Measurements from ENCODE around the gene PLCH1.

Gene PLCH1

GRCh38 chr3:155367506-155367905, 377.4 kb downstream of the PLCH1 start:
- H3K4me3 ChIP-seq (ENCODE audit: low read depth, low read length): no peak overlapping the region
- TF ChIP-seq CTCF (IDR thresholded peaks at IDR 0.05; ENCODE audit: low read depth, low read length): no peak

- no peak overlapping the region for H3K4me3 ChIP-seq (ENCODE audit: low read depth, low read length)
- no peak for TF ChIP-seq CTCF (IDR thresholded peaks at IDR 0.05; ENCODE audit: low read depth, low read length)
Measured at GRCh38 chr3:155365178-155365783, 379.6 kb downstream of the PLCH1 start.

GRCh38 chr3:155364492-155364891, 380.4 kb downstream of the PLCH1 start:
- no peak overlapping the region for H3K4me3 ChIP-seq (ENCODE audit: low read depth, low read length)
- TF ChIP-seq CTCF (IDR thresholded peaks at IDR 0.05; ENCODE audit: low read depth, low read length): no peak

GRCh38 chr3:155363690-155364070, 381.2 kb downstream of the PLCH1 start:
- H3K4me3 ChIP-seq (ENCODE audit: low read depth, low read length): no peak overlapping the region
- no peak for TF ChIP-seq CTCF (IDR thresholded peaks at IDR 0.05; ENCODE audit: low read depth, low read length)

- H3K4me3 ChIP-seq (ENCODE audit: low read depth, low read length): no peak overlapping the region
- TF ChIP-seq CTCF (IDR thresholded peaks at IDR 0.05; ENCODE audit: low read depth, low read length): no peak
Measured at GRCh38 chr3:155362808-155363689, 381.8 kb downstream of the PLCH1 start.

GRCh38 chr3:155360281-155360680, 384.6 kb downstream of the PLCH1 start:
- TF ChIP-seq CTCF (IDR thresholded peaks at IDR 0.05; ENCODE audit: low read depth, low read length): no peak
- H3K4me3 ChIP-seq (ENCODE audit: low read depth, low read length): no peak overlapping the region

All from WI38 (cell line).